Sigmoid colon (tissue), 7 donors: ENCODE measurements around the gene PTPRQ. TPM values are rescaled to one million over a fixed set of nuclear protein-coding genes. Genes with fewer than 3 reads are reported as not detected.

ENCODE experiments used
- DNase-seq: peaks from one replicate; pipeline ENCODE4 v3.0.0-alpha.2; 2019
- H3K27ac ChIP-seq, 4 donors: fragments of 200-600 bp; sonication (generic); one replicate each; pipeline ENCODE4 v1.5.1; 2016 to 2019; ENCODE audit warnings: mild to moderate bottlenecking in 1 of 4
- H3K27me3 ChIP-seq, 3 donors: fragments of 200-600 bp; sonication (generic); one replicate each; pipeline ENCODE4 v1.5.1; 2019; ENCODE audit warnings: mild to moderate bottlenecking in 1 of 3
- H3K36me3 ChIP-seq, 4 donors: fragments of 200-600 bp; sonication (generic); one replicate each; pipeline ENCODE4 v1.5.1; 2016 to 2019
- H3K4me1 ChIP-seq, 4 donors: fragments of 200-600 bp; sonication (generic); one replicate each; pipeline ENCODE4 v1.5.1; 2017 to 2019
- H3K4me3 ChIP-seq, 4 donors: fragments of 200-600 bp; sonication (generic); one replicate each; pipeline ENCODE4 v1.5.1; 2017 to 2019; ENCODE audit warnings: mild to moderate bottlenecking in 2 of 4, moderate library complexity in 1 of 4
- H3K9me3 ChIP-seq, 4 donors: fragments of 200-600 bp in 3 of 4; sonication (generic) in 3 of 4; one replicate each; pipeline versions ENCODE4 v1.5.1 to v1.6.1; 2013 to 2019
- CTCF ChIP-seq, 4 experiments: fragments of 450-650 bp in 3 of 4; fragments of 200-600 bp in 1 of 4; IDR thresholded peaks; one replicate each; pipeline ENCODE4 v1.5.1; 2016 to 2019; ENCODE audit warnings: antibody characterized with exemption in 4 of 4, mild to moderate bottlenecking in 3 of 4, moderate library complexity in 2 of 4
- EP300 ChIP-seq, 4 donors: sonication (generic); formaldehyde crosslinking; IDR thresholded peaks; one replicate each; pipeline ENCODE4 v1.6.1; 2017; ENCODE audit warnings: antibody characterized with exemption in 4 of 4
- POLR2A ChIP-seq, 2 donors: fragments of 450-650 bp; IDR thresholded peaks; one replicate each; pipeline ENCODE4 v1.6.1; 2016; ENCODE audit warnings: antibody characterized with exemption in 2 of 2, mild to moderate bottlenecking in 2 of 2, moderate library complexity in 2 of 2
- POLR2AphosphoS5 ChIP-seq, 4 donors: sonication (generic); formaldehyde crosslinking; IDR thresholded peaks; one replicate each; pipeline ENCODE4 v1.6.1; 2017; ENCODE audit warnings: antibody characterized with exemption in 4 of 4
- WGBS, 2 donors: extraction: QIAGEN DNeasy Blood & Tissue Kit; methylation state at CpG; one replicate each; pipeline ENCODE4 v1.1.7; 2013; 5-methylcytosine and 5-hydroxymethylcytosine counted together
- intact Hi-C: fragments of 100-400 bp; cut with DNase I; formaldehyde crosslinking; loops from one replicate; pipeline ENCODE4 v1.15.1; 2023
- polyA plus RNA-seq, 3 donors: library from polyadenylated mRNA; stranded (reverse); fragments of 200-250 nt; gene quantifications; one replicate each; pipeline ENCODE4 v1.2.3, GENCODE V29; 2013
- total RNA-seq, 4 donors: library from RNA; depleted of rRNA; stranded (reverse); fragments of >200 nt; gene quantifications; one replicate each; pipeline ENCODE4 v1.1.0, GENCODE V29; 2016
- donor health status: healthy with polysubstance abuse.
- donor health status: Bipolar disorder and iron deficiency.
- donor health status: healthy.

PTPRQ gene
- total and polyA plus RNA-seq, 7 donors, result 0.33 to 1.9 (median 0.59) TPM; not detected in 3

DNA sequence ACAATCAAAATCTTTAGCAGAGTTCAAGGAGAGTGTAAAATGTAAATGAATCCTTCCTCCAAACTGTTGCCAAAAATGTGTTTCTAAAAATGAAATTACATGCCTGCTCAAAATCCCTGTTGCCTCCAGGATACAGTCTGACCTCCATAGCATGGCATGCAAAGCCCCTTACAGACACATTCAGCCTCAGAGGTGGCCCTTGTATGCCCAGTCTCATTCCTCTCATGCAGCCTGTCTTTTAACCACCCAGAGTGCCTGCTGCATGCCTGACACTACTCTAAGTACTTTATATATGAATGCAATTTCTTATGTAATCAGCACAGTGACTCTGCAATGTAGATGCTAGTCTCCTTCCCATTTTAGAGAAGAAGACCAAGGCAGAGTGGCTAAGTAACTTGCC lies 24.4 kb upstream of the PTPRQ start:
- no peak overlapping the region for H3K4me3 ChIP-seq
- H3K27ac ChIP-seq, result peak overlapping the region in 1 of 4 donors; percentile 54
- H3K4me1 ChIP-seq, result peaks cover 0 to 15% (median 9%) of the 10 kb centered on the region in 4 donors
- no peak for DNase-seq
- H3K36me3 ChIP-seq, result no peaks in the 10 kb centered on the region
- TF ChIP-seq POLR2AphosphoS5 (IDR thresholded peaks at IDR 0.05) (no peak), EP300 (IDR thresholded peaks at IDR 0.05) (no peak), POLR2A (IDR thresholded peaks at IDR 0.05) (no peak), CTCF (IDR thresholded peaks at IDR 0.05) (no peak)
- H3K9me3 ChIP-seq, result no peaks in the 10 kb centered on the region
- H3K27me3 ChIP-seq, result no peaks in the 10 kb centered on the region
- intact Hi-C loops, result loop anchor here (10.0 kb wide), 3 partner anchors 345 to 1935 kb away; partner anchors contain the start of genes CCDC59 and METTL25

DNA sequence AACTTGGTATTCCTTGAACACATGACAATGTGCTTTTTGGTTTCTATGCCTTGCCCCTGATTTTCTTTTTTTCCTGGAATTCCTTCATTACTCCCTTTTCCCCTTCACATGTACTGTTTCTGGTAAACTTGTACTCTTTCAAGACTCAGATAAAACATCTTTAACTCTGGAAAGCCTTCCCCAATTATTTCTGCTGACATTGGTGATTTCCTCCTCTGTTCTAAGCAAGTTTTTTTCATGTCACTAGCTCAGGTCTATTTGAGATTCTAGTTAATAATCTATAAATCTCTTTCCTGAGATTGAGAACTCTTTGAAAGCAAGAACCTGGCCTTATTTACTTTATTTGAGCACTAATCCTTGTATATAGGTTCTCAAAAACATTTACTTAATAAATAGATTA lies 24.0 kb upstream of the PTPRQ start:
- peak overlapping the region in 1 of 4 donors; percentile 54 for H3K27ac ChIP-seq

GRCh38 chr12:80422550-80422949 lies 21.5 kb upstream of the PTPRQ start:
- WGBS, 2 donors, result 27 to 56% methylated on average over 2 of the region's 2 CpGs
- H3K36me3 ChIP-seq, result no peaks in the 10 kb centered on the region
- no peaks in the 10 kb centered on the region for H3K9me3 ChIP-seq
- peaks cover 0 to 15% (median 9%) of the 10 kb centered on the region in 4 donors for H3K4me1 ChIP-seq
- no peak for TF ChIP-seq CTCF (IDR thresholded peaks at IDR 0.05)
- TF ChIP-seq POLR2A (IDR thresholded peaks at IDR 0.05), result no peak
- no peak for TF ChIP-seq EP300 (IDR thresholded peaks at IDR 0.05)
- no peak for TF ChIP-seq POLR2AphosphoS5 (IDR thresholded peaks at IDR 0.05)
- H3K27me3 ChIP-seq, result no peaks in the 10 kb centered on the region
- no peak overlapping the region for H3K4me3 ChIP-seq
- DNase-seq, result no peak
- no peak overlapping the region for H3K27ac ChIP-seq
- intact Hi-C loops, result no loop called here

More for the DNA sequence above, 24.0 kb upstream of the PTPRQ start:
- Histone ChIP-seq H3K9me3 (no peaks in the 10 kb centered on the region), H3K4me1 (peaks cover 0 to 15% (median 9%) of the 10 kb centered on the region in 4 donors), H3K36me3 (no peaks in the 10 kb centered on the region), H3K4me3 (no peak overlapping the region), H3K27me3 (no peaks in the 10 kb centered on the region)
- DNase-seq, result no peak
- TF ChIP-seq POLR2A (IDR thresholded peaks at IDR 0.05), result no peak
- no peak for TF ChIP-seq EP300 (IDR thresholded peaks at IDR 0.05)
- TF ChIP-seq POLR2AphosphoS5 (IDR thresholded peaks at IDR 0.05), result no peak
- no peak for TF ChIP-seq CTCF (IDR thresholded peaks at IDR 0.05)
- intact Hi-C loops, result no loop called here

DNA sequence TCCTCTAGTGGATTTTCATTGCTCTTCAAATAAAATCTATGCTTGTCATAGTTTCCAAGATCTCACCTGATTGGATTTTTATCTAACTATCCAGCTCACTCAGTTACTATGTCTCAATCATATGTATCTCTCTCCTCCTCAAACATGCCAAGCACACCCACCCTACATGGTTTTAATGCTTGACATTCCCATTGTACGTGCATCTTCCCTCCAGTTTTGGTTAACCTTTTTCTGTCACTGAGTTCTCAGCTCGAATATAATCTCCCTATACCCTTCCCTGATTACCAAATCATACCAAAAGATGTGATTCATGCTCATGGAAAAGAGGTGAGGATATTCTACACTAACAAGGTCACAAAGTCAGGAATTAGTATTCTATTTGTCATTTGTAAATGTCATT lies 12.0 kb upstream of the PTPRQ start:
- Histone ChIP-seq H3K9me3 (no peaks in the 10 kb centered on the region), H3K4me1 (no peaks in the 10 kb centered on the region), H3K27ac (no peak overlapping the region), H3K27me3 (no peaks in the 10 kb centered on the region), H3K4me3 (no peak overlapping the region), H3K36me3 (no peaks in the 10 kb centered on the region)
- WGBS, 2 donors, result 52 to 65% methylated on average over 2 of the region's 2 CpGs
- no peak for DNase-seq
- intact Hi-C loops, result loop anchor here (10.0 kb wide), 1 partner anchor 847 kb away; no protein-coding TSS in a partner anchor
- no peak for TF ChIP-seq POLR2AphosphoS5 (IDR thresholded peaks at IDR 0.05)
- no peak for TF ChIP-seq CTCF (IDR thresholded peaks at IDR 0.05)
- TF ChIP-seq EP300 (IDR thresholded peaks at IDR 0.05), result no peak
- no peak for TF ChIP-seq POLR2A (IDR thresholded peaks at IDR 0.05)

GRCh38 chr12:80441921-80442320 lies 2.1 kb upstream of the PTPRQ start:
- Histone ChIP-seq H3K27me3 (no peaks in the 10 kb centered on the region), H3K27ac (no peak overlapping the region), H3K4me1 (peaks cover 0 to 39% (median 20%) of the 10 kb centered on the region in 4 donors), H3K4me3 (no peak overlapping the region), H3K36me3 (no peaks in the 10 kb centered on the region), H3K9me3 (no peaks in the 10 kb centered on the region)
- DNase-seq, result no peak
- TF ChIP-seq POLR2AphosphoS5 (IDR thresholded peaks at IDR 0.05) (no peak), POLR2A (IDR thresholded peaks at IDR 0.05) (no peak), CTCF (IDR thresholded peaks at IDR 0.05) (no peak), EP300 (IDR thresholded peaks at IDR 0.05) (no peak)
- intact Hi-C loops, result no loop called here
